Thyroid gland (tissue), 4 donors: ENCODE measurements around the gene DRAM1. TPM values are rescaled to one million over a fixed set of nuclear protein-coding genes. Genes with fewer than 3 reads are reported as not detected.

ENCODE experiments used
- DNase-seq, 2 donors: peaks; one replicate each; pipeline ENCODE4 v3.0.0-alpha.2; 2019
- H3K27ac ChIP-seq, 3 donors: fragments of 200-600 bp; sonication (generic); 1 replicate in 2 of 3; 2 replicates in 1 of 3; pipeline ENCODE4 v1.5.1; 2016 to 2019; ENCODE audit warnings: mild to moderate bottlenecking in 1 of 3, moderate library complexity in 1 of 3
- H3K27me3 ChIP-seq: fragments of 200-600 bp; sonication (generic); one replicate; pipeline ENCODE4 v1.5.1; 2019
- H3K36me3 ChIP-seq, 2 donors: fragments of 200-600 bp; sonication (generic); one replicate each; pipeline ENCODE4 v1.5.1; 2016 to 2019
- H3K4me1 ChIP-seq, 2 donors: fragments of 200-600 bp; sonication (generic); one replicate each; pipeline ENCODE4 v1.5.1; 2017 to 2019
- H3K4me3 ChIP-seq, 3 donors: fragments of 200-600 bp; sonication (generic); replicated peaks in 1 of 3; 1 replicate in 2 of 3; 2 replicates in 1 of 3; pipeline ENCODE4 v1.5.1; 2016; ENCODE audit warnings: mild to moderate bottlenecking in 1 of 3
- H3K9me3 ChIP-seq: fragments of 200-600 bp; sonication (generic); one replicate; pipeline ENCODE4 v1.5.1; 2017
- POLR2A ChIP-seq, 2 donors: fragments of 450-650 bp; IDR thresholded peaks; one replicate each; pipeline ENCODE4 v1.6.1; 2017; ENCODE audit warnings: antibody characterized with exemption in 2 of 2, mild to moderate bottlenecking in 2 of 2, moderate library complexity in 1 of 2
- WGBS, 2 donors: methylation state at CpG; one replicate each; pipeline ENCODE4 v1.1.5; 2017; 5-methylcytosine and 5-hydroxymethylcytosine counted together
- intact Hi-C: fragments of 100-400 bp; cut with DNase I; formaldehyde crosslinking; loops from one replicate; pipeline ENCODE4 v1.15.1; 2023
- total RNA-seq, 4 donors: library from RNA; depleted of rRNA; stranded (reverse); fragments of >200 nt; gene quantifications; one replicate each; pipeline ENCODE4 v1.2.3, GENCODE V29; 2016
- TF ChIP-seq, protein P1 (sequence below), 6 experiments: fragments of 200-600 bp in 3 of 6; fragments of 450-650 bp in 3 of 6; sonication (generic) in 3 of 6; IDR thresholded peaks; one replicate each; pipeline ENCODE4 v1.5.1; 2016 to 2019; ENCODE audit warnings: antibody characterized with exemption in 6 of 6, mild to moderate bottlenecking in 2 of 6, inconsistent platforms in 1 of 6, moderate library complexity in 1 of 6

Gene DRAM1, protein sequence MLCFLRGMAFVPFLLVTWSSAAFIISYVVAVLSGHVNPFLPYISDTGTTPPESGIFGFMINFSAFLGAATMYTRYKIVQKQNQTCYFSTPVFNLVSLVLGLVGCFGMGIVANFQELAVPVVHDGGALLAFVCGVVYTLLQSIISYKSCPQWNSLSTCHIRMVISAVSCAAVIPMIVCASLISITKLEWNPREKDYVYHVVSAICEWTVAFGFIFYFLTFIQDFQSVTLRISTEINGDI
- total RNA-seq, result 10 to 100 TPM in 3 of 4 donors, 1 to 10 TPM in 1; 7.8 to 31.0 (median 14.1) TPM

DNA sequence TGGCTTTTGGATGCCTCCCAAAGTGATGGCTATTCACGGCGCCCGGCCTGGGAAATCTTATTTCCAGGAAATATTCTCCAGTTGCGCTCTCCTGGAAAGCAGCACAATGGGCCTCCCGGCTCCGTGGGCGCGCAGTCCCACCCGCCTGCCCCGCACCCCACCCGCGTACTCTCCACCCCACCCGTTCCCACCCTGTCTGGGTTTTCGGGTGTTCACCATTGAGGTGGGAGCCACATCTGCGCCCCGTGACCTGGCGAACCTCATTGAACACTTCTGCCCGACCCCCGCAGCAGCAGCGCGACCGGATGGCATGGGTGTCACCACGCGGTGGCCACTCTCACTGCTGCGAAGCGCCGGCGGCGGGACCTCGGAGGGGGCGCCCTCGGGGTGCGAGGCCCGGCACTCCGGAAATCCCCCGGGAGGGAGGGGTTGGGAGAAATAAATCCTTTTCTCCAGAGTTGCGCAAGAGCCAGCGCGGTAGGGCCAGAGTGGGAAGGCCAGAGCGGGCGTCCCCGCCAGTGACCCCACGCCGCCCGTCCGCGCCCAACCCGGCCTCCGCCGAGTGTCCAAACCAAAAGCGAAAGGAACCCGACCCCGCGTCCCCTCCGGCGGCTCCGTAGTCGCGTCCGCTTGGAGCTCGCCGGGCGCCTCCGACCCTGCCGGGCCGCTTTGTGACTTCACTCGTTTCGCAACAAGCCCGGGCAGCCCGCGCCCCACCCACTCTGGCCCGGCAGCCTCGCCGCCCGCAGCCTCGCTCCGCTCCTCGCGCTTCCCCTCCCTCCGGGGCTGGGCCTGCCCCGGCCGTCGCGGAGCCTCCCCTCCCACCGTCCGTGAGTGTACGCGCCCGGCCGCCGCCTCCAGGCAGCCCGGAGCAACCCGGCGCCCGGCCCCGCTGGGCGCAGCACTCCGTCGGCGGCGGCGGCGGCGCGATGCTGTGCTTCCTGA is at the start of gene DRAM1:
Gene DRAM1, plus strand, starts transcription at position 720 of the 945 bp plus-strand sequence. Its CDS starts 210 bp downstream, at position 930.
- Histone ChIP-seq H3K9me3 (no peaks in the 10 kb centered on the region), H3K4me1 (no peaks in the 10 kb centered on the region), H3K36me3 (no peaks in the 10 kb centered on the region), H3K27me3 (no peaks in the 10 kb centered on the region), H3K27ac (peak within 1 kb of the TSS; percentile 84 to 97 (median 90)), H3K4me3 (peak within 1 kb of the TSS; percentile 54 to 88 (median 87))
- WGBS, 2 donors, result 2 to 3% methylated on average over 35 to 48 of the region's 105 CpGs
- peak; percentile 87 to 88 for DNase-seq
- intact Hi-C loops, result no loop called here
- TF ChIP-seq, protein P1, sequence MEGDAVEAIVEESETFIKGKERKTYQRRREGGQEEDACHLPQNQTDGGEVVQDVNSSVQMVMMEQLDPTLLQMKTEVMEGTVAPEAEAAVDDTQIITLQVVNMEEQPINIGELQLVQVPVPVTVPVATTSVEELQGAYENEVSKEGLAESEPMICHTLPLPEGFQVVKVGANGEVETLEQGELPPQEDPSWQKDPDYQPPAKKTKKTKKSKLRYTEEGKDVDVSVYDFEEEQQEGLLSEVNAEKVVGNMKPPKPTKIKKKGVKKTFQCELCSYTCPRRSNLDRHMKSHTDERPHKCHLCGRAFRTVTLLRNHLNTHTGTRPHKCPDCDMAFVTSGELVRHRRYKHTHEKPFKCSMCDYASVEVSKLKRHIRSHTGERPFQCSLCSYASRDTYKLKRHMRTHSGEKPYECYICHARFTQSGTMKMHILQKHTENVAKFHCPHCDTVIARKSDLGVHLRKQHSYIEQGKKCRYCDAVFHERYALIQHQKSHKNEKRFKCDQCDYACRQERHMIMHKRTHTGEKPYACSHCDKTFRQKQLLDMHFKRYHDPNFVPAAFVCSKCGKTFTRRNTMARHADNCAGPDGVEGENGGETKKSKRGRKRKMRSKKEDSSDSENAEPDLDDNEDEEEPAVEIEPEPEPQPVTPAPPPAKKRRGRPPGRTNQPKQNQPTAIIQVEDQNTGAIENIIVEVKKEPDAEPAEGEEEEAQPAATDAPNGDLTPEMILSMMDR (IDR thresholded peaks at IDR 0.05), result peak in 1 of 6 experiments; percentile 8
- peak in 1 of 2 donors; percentile 72 for TF ChIP-seq POLR2A (IDR thresholded peaks at IDR 0.05)

DNA sequence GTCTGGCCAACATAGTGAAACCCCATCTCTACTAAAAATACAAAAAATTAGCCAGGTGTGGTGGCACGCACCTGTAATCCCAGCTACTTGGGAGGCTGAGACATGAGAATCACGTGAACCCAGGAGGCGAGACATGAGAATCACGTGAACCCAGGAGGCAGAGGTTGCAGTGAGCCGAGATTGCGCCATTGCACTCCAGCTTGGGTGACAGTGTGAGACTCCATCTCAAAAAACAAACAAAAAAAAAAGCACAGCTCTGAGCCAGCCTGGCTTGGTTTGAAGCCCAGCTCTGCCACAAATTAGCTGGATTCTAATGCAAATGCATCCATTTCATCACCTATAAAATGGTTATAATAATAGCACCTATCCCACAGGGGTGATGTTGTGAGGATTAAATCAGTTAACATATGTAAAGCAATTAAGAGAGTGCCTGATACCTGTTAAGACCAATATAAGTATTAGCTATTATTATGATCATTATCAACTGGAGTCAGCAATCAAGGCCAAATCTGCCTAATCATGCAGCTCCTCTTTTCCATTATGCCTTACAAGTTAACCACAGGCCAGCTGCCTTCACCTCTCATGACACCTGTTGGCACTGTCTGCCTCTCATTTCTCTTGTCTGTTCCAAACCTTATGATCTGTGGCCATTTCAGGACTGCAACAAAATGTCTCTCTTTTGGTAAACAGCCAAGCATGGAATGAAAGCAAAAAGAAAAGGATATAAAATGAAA is 48.8 kb upstream of the DRAM1 start:
- Histone ChIP-seq H3K9me3 (no peaks in the 10 kb centered on the region), H3K4me1 (peaks cover 8 to 16% of the 10 kb centered on the region in 2 donors), H3K27me3 (no peaks in the 10 kb centered on the region), H3K4me3 (no peak overlapping the region), H3K27ac (no peak overlapping the region), H3K36me3 (no peaks in the 10 kb centered on the region)
- TF ChIP-seq POLR2A (IDR thresholded peaks at IDR 0.05), result no peak
- TF ChIP-seq, protein P1 (IDR thresholded peaks at IDR 0.05), result no peak
- no peak for DNase-seq
- WGBS, 2 donors, result 95 to 96% methylated on average over 6 of the region's 6 CpGs
- intact Hi-C loops, result loop anchor here (5.0 kb wide), 1 partner anchor 36 kb away; no protein-coding TSS in a partner anchor

DNA sequence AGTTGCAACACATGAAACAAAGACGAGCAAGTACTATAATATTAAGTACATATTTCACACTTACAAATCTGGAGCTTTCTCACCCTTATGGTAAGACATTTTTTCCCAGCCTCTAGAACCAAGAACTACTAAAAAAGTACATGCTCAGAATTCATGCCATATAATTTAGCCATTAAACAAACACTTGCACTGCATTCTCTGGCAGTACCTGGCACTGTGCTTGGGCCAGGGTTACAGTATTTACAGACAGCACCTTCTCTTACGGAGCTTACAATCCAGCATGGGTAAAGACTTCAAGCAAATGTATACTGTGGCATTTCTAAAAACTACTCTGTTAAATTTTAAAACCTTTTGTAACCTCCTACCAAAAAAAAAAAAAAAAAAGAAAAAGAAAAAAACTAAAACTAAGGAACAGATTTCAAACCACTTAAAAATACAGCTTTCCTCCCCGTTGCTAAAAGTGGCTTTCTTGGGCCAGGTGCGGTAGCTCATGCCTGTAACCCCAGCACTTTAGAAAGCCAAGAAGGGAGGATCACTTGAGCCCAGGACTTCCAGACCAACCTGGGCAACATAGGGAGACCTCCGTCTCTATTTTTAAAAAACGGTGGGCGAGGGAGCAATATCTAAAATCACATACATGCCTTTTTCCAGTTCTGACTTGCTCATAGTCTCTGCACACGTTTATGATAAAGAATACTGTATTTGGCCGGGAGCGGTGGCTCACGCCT is 47.6 kb upstream of the DRAM1 start:
- Histone ChIP-seq H3K4me1 (peaks cover 0 to 7% of the 10 kb centered on the region in 2 donors), H3K36me3 (no peaks in the 10 kb centered on the region), H3K4me3 (peak overlapping the region; percentile 16 to 83 (median 41)), H3K9me3 (no peaks in the 10 kb centered on the region), H3K27me3 (no peaks in the 10 kb centered on the region), H3K27ac (peak overlapping the region in 2 of 3 donors; percentile 16 to 64)
- intact Hi-C loops, result loop anchor here (5.0 kb wide), 2 partner anchors 38 to 53 kb away; no protein-coding TSS in a partner anchor
- DNase-seq, result peak in 1 of 2 donors; percentile 21
- WGBS, 2 donors, result 9 to 12% methylated on average over 11 of the region's 11 CpGs
- TF ChIP-seq, protein P1 (IDR thresholded peaks at IDR 0.05), result peak in 1 of 6 experiments; percentile 12
- TF ChIP-seq POLR2A (IDR thresholded peaks at IDR 0.05), result no peak
